Putamen (tissue), 1 donor: Measurements from ENCODE around the gene NDUFS3.

ENCODE experiments used
- DNase-seq: peaks from one replicate; pipeline ENCODE4 v3.0.0-alpha.2; 2016; ENCODE audit warnings: low spot score

Gene NDUFS3

DNA sequence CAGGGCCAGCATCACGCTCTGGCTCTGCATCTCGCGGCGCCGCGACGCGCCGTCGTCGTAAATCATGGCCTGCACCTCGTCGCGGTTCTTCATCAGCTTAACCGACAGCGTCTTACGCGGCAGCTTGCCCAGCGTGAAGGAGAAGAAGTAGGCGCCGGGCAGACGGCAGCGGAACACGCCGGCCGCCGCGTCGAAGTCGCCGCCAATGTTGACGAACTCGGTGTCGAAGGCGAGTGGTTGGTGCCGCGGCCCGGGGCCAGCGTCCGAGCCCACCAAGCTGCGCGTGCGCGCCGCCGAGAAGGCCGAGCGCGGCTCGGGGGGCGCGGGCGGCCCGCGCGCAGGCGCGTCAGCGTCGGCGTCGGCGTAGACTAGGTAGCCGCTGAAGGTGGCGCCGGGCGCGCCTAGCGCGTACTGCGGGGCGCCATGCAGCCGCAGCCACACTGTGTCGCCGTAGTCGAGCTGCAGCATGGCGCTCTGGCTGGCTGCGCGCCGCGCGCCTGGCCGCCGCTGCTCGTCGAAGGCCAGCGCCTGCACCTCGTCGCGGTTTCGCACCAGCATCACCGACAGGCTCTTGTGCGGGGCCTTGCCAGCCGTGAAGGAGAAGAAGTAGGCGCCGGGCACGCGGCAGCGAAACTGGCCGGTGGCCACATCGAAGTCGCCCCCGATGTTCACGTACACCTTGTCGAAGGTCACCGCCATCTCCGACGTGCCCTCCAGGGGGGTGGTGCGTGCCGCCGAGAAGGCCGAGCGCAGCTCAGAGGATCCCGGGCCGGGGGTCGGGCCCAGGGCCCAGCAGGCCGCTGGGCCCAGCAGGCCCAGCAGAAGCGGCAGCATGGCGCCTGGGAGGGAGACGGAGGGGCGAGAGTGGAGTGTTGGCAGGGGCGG is 11.3 kb downstream of the NDUFS3 start:
- no peak for DNase-seq

DNA sequence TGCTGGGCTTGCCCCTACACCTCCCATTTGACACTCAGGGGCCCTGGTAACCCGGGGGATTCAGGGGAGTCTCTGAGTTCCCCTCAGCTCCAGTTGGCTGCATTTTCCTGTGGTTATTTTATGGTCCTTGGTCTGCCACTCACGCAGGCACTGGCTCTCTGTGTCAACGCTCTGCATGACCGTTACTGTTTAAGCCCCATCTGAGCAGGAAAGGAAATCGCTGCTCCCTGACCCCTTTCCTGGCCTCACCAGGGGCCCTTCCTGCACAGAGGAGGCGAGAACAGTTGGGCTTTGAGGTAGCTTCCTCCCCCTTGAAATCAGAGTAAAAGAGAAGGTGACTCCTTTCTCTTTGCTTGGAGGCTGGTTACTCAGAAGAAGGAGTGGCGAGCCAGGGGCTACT is 12.9 kb downstream of the NDUFS3 start:
- no peak for DNase-seq

DNA sequence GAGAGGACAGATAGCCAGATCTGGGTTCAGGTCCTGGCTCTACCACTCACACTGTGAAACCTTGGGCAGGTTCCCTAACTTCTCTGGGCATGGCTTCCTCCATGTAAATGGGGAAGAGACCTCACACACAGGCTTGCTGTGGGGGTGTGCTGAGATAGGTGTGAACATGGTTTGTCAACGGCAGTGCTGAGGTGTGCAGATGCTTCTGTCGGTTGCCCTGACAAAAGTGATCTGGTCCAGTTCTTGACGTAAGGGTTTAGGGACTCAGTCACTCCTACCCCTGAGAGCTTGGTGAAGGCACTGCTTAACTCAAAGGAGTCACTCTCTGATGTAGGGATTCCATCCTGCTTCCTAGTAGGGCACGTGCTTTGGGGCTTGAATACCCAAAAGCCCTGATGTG is 13.4 kb downstream of the NDUFS3 start:
- no peak for DNase-seq

DNA sequence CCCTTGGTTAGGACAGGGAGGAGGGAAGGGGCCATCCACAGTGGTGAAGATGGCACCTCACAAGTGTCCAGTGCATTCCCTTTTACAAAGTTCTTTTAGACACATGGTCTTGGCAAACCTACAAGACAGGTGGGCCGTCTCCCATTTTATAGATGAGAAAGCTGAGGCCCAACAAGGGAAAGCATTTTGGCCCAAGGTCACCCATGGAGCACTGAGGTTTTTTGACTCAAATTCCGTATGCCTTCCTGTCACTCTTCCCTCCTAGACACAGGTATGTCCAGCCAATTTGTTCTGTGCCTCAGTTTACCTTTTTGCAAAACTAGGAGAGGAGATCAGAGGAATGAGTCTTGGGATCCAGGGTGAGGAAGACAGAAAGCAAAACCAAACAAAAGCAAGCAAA is 14.1 kb downstream of the NDUFS3 start:
- no peak for DNase-seq

DNA sequence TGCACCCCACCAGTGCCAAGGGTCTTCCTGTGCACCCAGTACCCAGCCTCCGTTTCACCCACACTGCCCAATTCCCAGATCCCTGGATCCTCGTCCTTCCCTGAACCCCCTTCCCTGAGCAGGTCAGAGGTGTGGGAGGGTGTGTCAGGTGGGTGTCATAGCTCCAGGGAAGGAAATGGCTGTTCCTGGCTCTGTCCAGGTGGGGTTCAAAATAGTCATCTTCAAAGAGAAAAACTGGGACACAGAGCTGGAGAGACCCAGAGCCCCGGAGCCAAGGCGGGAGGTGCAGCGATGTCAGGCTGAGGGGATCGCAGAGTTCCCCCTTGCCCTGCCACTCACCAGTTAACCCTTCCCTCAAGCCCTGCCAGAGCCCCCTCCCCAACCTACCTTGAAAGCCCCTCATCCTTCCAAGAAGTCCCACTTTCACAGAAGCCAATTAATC is 14.6 kb downstream of the NDUFS3 start:
- DNase-seq, result no peak

DNA sequence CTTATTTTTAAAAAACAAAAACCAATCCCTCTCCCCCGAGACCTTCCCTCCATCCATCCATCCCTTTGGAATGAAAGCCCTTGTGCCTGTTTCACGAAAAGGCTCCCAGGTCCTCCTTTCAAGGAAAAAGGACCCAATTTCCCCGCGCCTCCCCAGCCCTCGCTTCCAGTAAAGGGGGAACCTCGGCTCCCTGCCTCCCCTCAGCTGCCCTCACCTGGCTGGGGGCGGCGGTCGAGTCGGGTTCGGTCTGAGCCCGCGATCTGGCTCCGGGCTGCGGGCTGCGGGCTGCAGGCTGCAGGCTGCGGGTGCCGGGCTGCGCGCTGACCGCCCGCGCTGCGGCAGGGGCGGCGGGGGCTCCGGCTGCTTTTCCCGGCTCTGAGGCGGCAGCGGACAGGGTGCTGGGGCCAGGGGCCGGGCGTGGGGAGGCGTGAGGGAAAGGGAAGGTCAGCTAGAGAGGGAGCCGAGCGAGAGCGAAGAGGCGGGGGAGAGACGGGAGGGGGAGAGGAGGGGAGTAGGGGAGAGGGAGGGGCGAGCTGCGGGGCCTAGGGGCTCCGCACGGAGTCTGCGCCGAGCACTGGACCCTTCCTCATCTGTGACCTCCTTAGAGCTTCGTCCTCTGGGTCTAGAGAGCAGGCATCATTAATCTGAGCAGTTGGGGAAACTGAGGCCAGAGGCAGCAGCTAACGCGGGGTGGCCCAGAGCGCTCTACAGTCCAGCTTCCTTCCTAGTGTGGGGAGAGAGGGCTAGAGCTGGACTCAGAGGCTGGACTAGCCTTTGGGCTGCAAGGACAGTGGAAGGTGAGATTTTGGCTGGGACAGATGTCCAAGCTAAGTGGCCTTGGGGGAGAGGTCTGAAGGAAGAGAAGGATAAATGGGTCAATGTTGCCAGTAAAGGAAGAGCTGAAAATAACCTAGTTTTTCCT is 15.3 kb downstream of the NDUFS3 start, which contains the start of gene C1QTNF4:
Gene C1QTNF4, minus strand, starts transcription at position 478 of the 922 bp plus-strand sequence. CDS start 3,601 bp downstream, outside the sequence.
- no peak for DNase-seq

DNA sequence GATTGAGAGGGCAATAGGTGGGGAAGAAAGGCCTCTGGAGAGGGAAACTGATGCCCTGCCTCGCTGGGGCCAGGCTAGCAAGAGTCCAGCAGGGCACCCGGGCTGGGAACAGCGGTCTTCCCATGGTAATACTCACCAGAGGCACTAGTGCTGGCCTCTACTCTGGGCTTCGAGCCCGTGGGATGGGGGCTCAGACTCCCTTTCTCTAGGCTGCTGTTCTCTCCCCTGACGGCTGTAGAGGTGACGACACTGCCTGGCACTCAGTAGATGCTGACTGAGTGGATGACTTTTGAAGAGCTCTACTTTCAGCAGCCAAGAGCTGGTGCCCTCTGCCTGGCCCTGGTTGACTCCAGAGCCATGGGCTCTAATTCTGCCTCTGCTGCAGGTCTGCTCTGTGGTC is 16.2 kb downstream of the NDUFS3 start:
- no peak for DNase-seq

DNA sequence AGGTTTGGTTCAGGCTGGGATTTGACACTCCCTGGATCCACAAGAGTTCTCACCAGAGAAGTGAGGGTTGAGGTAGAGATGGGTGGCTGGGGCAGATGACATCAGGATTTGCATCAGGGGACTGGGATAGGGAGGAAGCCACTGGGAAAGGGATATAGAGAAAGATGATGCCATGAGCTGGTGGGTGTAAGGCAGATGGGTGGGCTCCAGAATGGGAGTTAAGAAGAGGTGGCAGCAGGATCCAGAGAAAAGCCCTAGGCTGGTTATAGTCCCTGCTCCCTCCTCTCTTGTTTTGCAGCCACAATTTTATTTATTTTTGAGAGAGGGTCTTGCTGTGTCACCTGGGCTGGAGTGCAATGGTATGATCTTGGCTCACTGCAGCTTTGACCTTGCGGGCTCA is 17.1 kb downstream of the NDUFS3 start:
- no peak for DNase-seq

DNA sequence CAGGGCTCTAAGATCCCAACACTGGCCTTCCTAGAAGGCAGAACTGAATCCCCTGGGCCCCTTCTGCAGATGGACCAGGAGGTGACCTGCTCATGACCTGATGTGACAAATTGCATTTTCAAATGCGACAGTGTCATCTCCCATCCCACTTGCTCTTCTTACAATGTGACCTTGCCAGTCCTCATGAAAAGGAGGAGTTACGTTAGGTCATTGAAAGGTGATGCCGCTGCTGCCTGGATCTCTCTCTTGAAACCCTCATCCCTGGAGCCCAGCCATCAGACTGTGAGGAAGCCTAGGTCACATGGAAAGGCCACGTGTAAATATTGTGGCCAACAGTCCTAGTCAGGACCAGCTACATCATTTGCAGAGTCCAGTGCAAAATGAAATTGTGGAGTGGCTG is 21.0 kb downstream of the NDUFS3 start:
- no peak for DNase-seq

DNA sequence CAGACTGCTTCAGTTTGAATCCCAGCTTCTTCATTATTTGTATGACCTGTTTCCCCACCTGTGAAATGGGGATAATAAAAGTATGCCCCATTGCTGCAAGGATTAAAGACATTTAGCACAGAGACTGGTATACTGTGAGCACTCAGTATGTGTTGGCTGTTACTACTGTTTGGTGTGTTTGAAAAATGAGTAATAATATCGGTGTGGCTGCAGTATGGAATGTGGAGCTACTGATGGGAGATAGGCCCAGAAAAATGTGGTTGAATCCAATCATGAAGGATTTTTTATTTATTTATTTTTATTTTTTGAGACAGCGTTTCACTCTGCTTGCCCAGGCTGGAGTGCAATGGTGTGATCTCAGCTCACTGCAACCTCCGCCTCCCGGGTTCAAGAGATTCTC is 24.4 kb downstream of the NDUFS3 start:
- DNase-seq, result no peak

DNA sequence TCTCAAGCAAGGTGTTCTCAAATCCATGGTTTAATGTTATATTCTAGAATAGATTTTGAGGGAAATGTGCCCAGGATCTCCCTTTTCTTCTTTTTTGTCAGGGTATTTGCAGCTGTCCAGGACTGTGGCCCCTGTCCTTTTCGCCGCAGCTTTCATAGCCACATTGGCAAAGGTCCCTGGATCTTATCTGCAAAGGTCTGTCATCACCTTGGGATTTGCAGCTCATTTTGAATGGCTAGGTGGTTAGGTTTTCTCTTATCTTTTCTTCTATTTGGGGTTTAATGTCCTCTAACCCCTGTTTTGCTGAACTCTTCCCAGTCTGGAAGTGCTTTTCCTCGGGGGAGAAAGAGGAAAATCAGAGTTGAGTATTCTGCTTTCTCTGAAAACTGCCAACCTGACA is 27.0 kb downstream of the NDUFS3 start:
- no peak for DNase-seq

DNA sequence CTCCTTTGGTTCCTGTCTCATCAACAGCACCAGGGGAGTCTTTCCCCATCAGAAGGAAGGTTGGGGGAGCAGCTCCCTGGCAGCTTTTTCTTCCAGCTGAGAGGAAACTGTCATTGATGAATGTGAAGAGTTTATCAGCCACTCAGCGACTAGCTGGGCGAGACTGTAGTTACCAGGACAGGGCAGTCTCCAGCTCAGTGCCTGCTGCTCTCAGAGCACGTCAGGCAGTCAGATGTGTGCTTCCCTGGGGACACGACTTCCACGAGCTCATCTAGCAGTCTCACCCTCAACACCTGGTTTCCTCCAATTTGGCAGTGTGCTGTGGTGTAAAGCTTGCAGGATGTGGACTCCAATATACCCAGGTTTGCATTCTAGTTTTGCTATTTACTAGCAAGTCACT is 27.9 kb downstream of the NDUFS3 start:
- DNase-seq, result no peak

DNA sequence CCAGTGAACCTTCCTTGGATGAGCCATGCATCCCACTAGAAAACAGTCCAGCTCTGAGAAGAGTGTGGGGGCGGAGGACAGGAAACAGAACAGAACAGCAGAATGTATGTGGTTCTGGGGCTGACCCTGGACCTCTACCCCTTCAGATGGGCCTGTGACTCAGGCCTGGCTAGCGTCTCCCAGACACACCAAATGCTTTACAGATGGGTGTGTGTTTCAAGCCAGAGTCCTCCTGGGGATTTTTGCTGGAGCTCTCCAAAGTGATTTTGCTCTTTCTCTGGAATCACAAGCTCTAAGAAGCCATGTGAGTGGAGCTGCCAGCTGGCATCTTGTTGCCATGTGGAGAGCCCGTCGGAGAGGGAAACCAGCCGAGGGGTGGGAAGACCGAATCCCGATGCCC is 28.5 kb downstream of the NDUFS3 start:
- DNase-seq, result no peak

DNA sequence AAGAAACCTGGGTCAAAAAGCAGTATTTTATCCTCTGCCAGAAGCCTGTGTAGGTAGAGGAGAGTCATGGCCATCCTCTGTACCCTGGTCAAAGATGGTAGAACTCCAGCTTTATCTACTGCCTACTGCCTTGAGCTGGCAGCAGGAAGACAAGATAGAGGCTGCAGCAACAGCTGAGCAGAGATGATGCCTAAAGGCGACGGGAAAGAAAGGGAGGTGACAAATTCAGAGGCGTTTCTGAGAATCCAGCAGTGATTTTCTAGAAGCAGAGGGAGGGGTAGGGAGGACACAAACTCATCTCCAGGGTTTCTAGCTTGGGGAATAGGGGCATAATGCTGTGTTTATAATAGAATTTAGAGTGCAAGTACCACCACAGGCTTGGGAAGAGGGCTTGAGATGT is 30.8 kb downstream of the NDUFS3 start:
- no peak for DNase-seq

DNA sequence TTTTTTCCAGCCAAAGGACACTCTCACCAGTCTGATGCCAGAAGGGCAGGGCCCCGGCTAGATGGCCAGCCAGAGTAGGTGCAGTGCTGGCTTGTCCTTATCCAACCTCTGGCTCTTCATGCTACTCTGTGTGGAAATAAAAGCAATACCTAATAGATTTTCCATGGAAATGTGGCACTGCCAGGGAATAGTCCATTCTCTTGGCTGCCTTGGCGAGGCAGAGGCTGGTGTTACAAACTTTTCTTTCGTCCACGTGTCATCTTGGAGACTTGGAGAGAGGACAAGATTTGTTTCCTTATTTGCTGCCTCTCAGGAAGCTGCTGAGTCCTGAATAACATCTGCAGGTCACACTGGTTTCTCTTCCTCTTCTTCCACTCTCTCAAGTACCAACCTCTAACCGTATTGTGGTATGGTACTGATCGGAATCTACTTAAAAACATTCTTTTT is 32.5 kb downstream of the NDUFS3 start:
- DNase-seq, result no peak

DNA sequence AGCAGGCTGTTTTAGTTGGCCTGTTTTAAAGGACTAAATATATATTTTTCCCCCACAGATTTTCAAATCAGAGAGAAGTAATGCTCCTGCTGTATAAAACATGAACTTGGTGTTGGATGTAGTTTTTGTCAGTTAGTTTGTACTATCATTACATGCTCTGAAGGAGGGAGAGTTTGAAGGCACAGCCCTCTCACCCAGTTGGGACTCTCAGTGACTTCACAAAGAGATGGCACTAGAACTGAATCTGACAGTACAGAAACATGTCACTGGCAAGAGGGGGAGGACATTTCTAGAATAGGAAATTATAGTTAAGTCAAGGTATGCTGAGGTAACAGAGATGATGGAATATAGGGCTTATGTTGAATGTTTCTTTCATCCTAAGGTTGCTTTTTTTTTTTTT is 36.4 kb downstream of the NDUFS3 start:
- peak; percentile 81 for DNase-seq

DNA sequence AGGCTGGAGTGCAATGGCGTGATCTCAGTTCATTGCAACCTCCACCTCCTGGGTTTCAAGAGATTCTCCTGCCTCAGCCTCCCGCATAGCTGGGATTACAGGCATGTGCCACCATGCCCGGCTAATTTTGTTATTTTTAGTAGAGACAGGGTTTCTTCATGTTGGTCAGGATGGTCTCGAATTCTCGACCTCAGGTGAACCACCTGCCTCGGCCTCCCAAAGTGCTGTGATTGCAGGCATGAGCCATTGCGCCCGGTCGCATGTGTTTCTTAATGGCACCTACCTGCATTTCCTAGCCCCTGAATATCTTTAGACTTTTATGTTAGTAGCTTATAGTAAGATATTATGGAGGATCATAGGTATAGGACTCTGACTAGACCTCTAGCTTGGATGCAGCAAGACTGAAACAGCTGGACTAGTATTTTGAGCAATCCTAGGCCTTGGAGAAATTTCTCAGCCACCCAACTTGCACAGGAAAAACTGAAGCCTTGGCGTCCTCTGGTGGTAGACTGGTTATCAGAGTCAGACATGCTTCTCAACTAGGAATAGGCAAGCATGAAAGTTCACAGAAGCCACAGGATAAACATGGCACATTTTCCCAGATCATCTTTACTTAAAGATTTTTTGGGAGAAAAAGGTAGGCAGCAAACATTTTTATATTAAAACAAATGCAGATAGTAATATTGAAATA is 38.0 kb downstream of the NDUFS3 start:
- DNase-seq, result peak; percentile 78

DNA sequence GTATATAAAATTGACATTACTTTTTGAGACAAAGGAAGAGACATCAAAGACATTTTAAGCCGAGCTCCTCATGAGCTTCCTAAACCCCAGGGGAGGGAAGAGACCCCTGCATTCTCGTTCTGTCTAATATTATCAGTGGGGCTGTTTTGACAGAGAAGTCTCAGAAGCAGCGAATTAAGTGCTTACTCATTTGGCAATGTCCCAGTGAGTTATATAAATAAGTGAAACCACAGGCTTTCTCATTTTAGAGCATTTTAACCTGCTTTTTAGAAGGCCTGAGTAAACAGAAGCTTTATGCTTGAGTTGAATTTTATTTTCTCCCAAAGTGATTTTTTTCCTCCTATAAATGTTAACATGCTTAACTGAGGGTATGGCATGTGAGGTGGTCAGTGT is 38.5 kb downstream of the NDUFS3 start:
- no peak for DNase-seq

DNA sequence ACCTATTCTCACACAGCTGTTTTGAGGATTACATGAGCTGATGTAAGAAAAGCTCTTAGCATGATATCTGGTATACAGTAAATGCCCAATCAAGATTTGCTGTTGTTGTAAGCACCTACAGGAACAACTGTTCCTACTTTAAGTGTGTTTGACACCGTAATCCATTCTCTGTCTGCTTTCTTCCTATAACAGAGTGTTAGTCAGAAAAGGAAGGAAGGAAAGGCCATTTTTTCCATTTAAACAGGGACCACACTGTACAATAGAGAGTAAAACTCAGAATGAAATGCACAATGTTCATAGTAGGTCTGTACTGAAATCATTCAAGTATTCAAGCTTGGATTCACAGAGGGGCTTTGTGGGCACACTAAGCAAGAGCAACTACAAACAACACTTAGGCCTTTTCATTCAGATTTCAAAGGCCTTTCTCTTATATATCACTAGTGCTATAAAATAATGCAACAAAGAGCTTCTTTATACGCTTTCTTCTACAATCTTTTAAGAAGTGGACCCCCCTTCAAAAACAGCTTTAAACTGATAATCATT is 42.0 kb downstream of the NDUFS3 start:
- DNase-seq, result no peak

DNA sequence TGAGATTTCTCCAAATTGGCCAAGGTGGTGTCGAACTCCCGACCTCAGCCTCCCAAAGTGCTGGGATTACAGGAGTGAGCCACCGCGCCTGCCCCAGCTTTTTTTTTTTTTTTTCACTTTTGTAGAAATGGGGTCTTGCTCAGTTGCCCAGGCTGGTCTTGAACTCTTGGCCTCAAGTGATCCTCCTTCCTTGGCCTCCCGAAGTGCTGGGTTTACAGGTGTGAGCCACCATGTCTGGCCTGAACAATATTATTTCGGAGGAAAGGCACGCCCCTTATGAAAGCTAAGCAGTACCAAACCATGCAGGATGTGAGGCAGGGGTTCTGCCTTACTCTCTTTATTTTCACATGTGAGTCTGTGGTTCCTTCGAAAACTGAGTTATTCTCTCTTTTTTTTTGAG is 47.4 kb downstream of the NDUFS3 start:
- no peak for DNase-seq

DNA sequence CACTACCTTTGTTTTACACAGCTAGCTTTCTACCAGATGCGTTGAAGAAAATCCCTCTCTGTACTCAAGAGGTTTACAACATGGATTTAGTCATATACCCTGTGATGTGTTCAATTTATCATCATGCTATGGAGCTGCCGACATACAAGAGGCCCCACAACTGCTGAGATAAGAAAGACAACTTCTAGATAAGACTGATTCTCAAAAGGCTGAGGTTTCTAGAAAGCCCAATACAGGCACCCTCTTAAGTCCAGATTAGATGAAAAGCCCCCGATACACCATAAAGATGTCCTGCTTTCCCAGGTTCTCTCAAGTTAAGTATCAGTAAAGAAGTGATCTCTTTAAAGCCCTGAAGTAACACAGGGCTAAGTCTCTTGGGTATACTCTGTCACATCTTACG is 49.2 kb downstream of the NDUFS3 start:
- DNase-seq, result no peak

DNA sequence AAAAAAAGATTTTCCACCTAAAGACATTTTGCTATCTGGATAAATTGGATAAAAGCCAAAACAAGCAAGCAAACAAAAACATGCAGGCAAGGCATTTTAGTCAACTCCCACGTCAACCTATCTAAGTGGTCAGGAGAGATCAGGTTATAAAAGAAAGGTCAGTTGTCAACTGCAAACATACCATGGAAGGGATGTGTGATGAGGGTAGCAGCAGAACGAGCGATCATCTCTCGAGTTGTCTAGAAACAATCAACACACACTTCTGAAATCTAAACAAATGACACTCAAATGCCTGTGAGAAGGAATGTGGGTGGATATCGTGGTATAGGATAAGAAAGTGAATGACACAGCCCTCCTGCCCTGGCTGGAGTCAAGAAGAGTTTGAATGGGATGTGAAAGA is 52.6 kb downstream of the NDUFS3 start:
- DNase-seq, result no peak
